Hepatocyte (in vitro differentiated cells): Measurements from ENCODE around the gene FYN. TPM values are rescaled to one million over a fixed set of nuclear protein-coding genes. Genes with fewer than 3 reads are reported as not detected.
A peak's percentile ranks its signal among the peaks of the same experiment; 100 is the strongest.

ENCODE experiments used
- DNase-seq: peaks from one replicate; pipeline ENCODE4 v3.0.0-alpha.2; 2016; ENCODE audit warnings: low spot score
- H2AFZ ChIP-seq: fragments of 200-600 bp; sonication (generic); 2 replicates; pipeline ENCODE4 v1.6.0; 2016; ENCODE audit warnings: antibody characterized with exemption, mild to moderate bottlenecking
- H3K27ac ChIP-seq: fragments of 200-600 bp; sonication (generic); 2 replicates; pipeline ENCODE4 v1.5.1; 2016; ENCODE audit warnings: mild to moderate bottlenecking
- H3K27me3 ChIP-seq: fragments of 200-600 bp; sonication (generic); 2 replicates; pipeline ENCODE4 v1.6.1; 2016
- H3K36me3 ChIP-seq: fragments of 200-600 bp; sonication (generic); replicated peaks from 2 replicates; pipeline ENCODE4 v1.5.1; 2016; ENCODE audit warnings: low read depth; ENCODE audit not compliant: insufficient read depth
- H3K4me1 ChIP-seq: fragments of 200-600 bp; sonication (generic); 2 replicates; pipeline ENCODE4 v1.5.1; 2016; ENCODE audit warnings: mild to moderate bottlenecking, moderate library complexity; ENCODE audit not compliant: insufficient read depth
- H3K4me2 ChIP-seq: fragments of 200-600 bp; sonication (generic); 2 replicates; pipeline ENCODE4 v1.6.0; 2016
- H3K4me3 ChIP-seq: fragments of 200-600 bp; sonication (generic); 2 replicates; pipeline ENCODE4 v1.5.1; 2016; ENCODE audit warnings: mild to moderate bottlenecking
- H3K79me2 ChIP-seq: fragments of 200-600 bp; sonication (generic); 2 replicates; pipeline ENCODE4 v1.6.0; 2017; ENCODE audit warnings: mild to moderate bottlenecking
- H3K9me2 ChIP-seq: fragments of 200-600 bp; sonication (generic); replicated peaks from 2 replicates; pipeline ENCODE4 v1.6.0; 2017; ENCODE audit warnings: mild to moderate bottlenecking; ENCODE audit not compliant: insufficient read depth
- H3K9me3 ChIP-seq: fragments of 200-600 bp; sonication (generic); 2 replicates; pipeline ENCODE4 v1.5.1; 2016; ENCODE audit warnings: low read depth, mild to moderate bottlenecking
- H4K20me1 ChIP-seq: fragments of 200-600 bp; sonication (generic); 2 replicates; pipeline ENCODE4 v1.6.0; 2016; ENCODE audit warnings: mild to moderate bottlenecking; ENCODE audit not compliant: insufficient read depth, poor library complexity, severe bottlenecking
- EZH2 ChIP-seq: fragments of 200-600 bp; sonication (generic); IDR thresholded peaks from 2 replicates; pipeline ENCODE4 v1.6.1; 2016; ENCODE audit warnings: antibody characterized with exemption, mild to moderate bottlenecking, borderline replicate concordance
- EZH2phosphoT487 ChIP-seq: fragments of 200-600 bp; sonication (generic); IDR thresholded peaks from one replicate; pipeline ENCODE4 v1.6.1; 2018; ENCODE audit warnings: antibody characterized with exemption, mild to moderate bottlenecking, low read depth, moderate library complexity; ENCODE audit not compliant: unreplicated experiment, severe bottlenecking
- WGBS: methylation state at CpG from one replicate; pipeline ENCODE4 v1.1.6; 2016; ENCODE audit warnings: low lambda C conversion rate; ENCODE audit errors: missing lambda C conversion rate; 5-methylcytosine and 5-hydroxymethylcytosine counted together
- polyA plus RNA-seq: library from polyadenylated mRNA; unstranded; fragments of >200 nt; fragmentation: Nextera tagmentation; extraction: Ambion mirVana; gene quantifications from 2 replicates; pipeline ENCODE4 v1.2.1, GENCODE V29; 2016
- total RNA-seq: library from RNA; depleted of rRNA; stranded (reverse); fragments of >200 nt; gene quantifications from 2 replicates; pipeline ENCODE4 v1.2.3, GENCODE V29; 2014
- TF ChIP-seq, protein P1 (sequence below): fragments of 200-600 bp; sonication (generic); IDR thresholded peaks from 2 replicates; pipeline ENCODE4 v1.5.1; 2016; ENCODE audit warnings: antibody characterized with exemption, mild to moderate bottlenecking; ENCODE audit not compliant: poor library complexity

FYN gene
- total and polyA plus RNA-seq, 2 experiments from 2014 or later, result 40.0 to 70.1 TPM

DNA sequence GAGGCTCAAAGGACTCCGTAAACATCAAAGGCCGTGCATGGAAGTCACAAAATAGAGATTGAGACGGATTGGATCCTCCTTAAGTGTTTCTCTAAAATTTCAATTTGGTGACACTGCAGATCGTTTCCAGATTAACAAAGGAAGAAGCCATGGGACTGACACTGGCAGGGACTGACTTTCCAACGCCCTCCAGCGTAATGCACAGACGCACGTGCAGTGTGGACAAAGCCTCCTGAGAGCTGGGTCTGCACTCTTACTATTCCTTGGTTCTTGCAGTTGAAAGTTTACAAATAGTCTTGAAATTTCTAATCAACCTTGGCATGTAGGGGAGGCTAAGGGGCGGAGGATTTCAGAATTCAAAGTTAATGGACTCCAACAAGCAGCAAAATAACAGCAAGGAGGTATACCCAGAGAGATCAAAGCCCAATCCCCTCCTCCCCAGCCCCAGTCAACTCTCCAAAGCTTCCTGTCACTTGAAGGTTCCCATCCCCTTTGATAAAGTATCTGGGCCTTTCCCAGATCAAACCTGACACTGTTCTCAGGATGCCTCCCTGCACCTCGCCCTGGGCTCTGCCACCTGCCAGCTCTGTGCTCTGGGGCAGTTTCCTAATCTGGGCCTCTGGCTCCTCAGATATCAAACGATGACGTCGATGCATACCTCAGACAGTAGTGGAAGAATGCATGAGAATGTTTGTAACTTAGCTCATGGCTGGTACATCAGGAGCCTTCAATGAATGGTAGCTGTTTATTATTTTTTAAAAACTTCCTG, 161.1 kb downstream of the FYN start:
- peak; percentile 46 for DNase-seq
- Histone ChIP-seq H4K20me1 (no peaks in the 10 kb centered on the region), H3K4me2 (no peak overlapping the region), H3K27ac (peak overlapping the region; percentile 34), H3K4me1 (no peaks in the 10 kb centered on the region), H3K79me2 (no peaks in the 10 kb centered on the region), H3K27me3 (no peaks in the 10 kb centered on the region), H2AFZ (no peak overlapping the region), H3K36me3 (no peaks in the 10 kb centered on the region), H3K9me2 (no peaks in the 10 kb centered on the region), H3K9me3 (no peaks in the 10 kb centered on the region), H3K4me3 (no peak overlapping the region)
- TF ChIP-seq EZH2 (no peak), EZH2phosphoT487 (no peak)
- TF ChIP-seq, protein P1, sequence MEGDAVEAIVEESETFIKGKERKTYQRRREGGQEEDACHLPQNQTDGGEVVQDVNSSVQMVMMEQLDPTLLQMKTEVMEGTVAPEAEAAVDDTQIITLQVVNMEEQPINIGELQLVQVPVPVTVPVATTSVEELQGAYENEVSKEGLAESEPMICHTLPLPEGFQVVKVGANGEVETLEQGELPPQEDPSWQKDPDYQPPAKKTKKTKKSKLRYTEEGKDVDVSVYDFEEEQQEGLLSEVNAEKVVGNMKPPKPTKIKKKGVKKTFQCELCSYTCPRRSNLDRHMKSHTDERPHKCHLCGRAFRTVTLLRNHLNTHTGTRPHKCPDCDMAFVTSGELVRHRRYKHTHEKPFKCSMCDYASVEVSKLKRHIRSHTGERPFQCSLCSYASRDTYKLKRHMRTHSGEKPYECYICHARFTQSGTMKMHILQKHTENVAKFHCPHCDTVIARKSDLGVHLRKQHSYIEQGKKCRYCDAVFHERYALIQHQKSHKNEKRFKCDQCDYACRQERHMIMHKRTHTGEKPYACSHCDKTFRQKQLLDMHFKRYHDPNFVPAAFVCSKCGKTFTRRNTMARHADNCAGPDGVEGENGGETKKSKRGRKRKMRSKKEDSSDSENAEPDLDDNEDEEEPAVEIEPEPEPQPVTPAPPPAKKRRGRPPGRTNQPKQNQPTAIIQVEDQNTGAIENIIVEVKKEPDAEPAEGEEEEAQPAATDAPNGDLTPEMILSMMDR, result no peak
- WGBS, result 71% methylated on average over 13 of the region's 13 CpGs

DNA sequence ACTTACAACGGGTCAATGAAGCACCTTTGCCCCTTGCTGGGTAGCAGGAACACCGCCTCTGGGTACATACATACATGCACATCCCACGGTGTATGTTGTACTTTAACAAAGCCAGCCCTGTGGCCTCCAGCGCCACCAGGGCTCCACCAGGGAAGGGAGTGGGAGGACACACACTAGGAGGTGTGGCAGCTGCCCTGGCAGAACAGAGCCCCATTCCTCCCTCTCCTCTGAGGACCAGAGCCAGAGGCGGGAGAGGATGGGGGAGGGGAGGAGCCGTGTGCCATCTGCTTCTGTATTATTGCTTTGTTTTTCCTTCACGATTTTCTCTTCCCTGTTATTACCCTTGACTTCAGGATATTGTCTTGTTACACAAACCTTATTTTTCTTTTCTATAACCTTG, 161.8 kb downstream of the FYN start:
- no peaks in the 10 kb centered on the region for H4K20me1 ChIP-seq
- no peaks in the 10 kb centered on the region for H3K79me2 ChIP-seq
- no peak for TF ChIP-seq EZH2phosphoT487
- TF ChIP-seq EZH2, result no peak
- TF ChIP-seq, protein P1, result no peak
- no peaks in the 10 kb centered on the region for H3K9me2 ChIP-seq
- H3K36me3 ChIP-seq, result no peaks in the 10 kb centered on the region
- peak overlapping the region; percentile 34 for H3K27ac ChIP-seq
- H2AFZ ChIP-seq, result no peak overlapping the region
- H3K27me3 ChIP-seq, result no peaks in the 10 kb centered on the region
- WGBS, result 75% methylated on average over 7 of the region's 7 CpGs
- H3K4me1 ChIP-seq, result no peaks in the 10 kb centered on the region
- H3K4me2 ChIP-seq, result no peak overlapping the region
- H3K4me3 ChIP-seq, result no peak overlapping the region
- H3K9me3 ChIP-seq, result no peaks in the 10 kb centered on the region
- DNase-seq, result no peak

GRCh38 chr6:111710911-111711310, 162.3 kb downstream of the FYN start:
- Histone ChIP-seq H3K27me3 (no peaks in the 10 kb centered on the region), H3K9me3 (no peaks in the 10 kb centered on the region), H3K36me3 (no peaks in the 10 kb centered on the region), H3K4me2 (no peak overlapping the region), H3K4me1 (no peaks in the 10 kb centered on the region), H2AFZ (no peak overlapping the region), H3K4me3 (no peak overlapping the region), H4K20me1 (no peaks in the 10 kb centered on the region), H3K27ac (no peak overlapping the region), H3K79me2 (no peaks in the 10 kb centered on the region), H3K9me2 (no peaks in the 10 kb centered on the region)
- no peak for DNase-seq
- TF ChIP-seq EZH2 (no peak), EZH2phosphoT487 (no peak)
- TF ChIP-seq, protein P1, result no peak
- WGBS, result 83% methylated on average over 4 of the region's 4 CpGs
